ENCODE measurements around the gene TBC1D17.

- TF ChIP-seq CTCF (IDR thresholded peaks at IDR 0.05) (no peak), POLR2A (IDR thresholded peaks at IDR 0.05) (no peak), EP300 (IDR thresholded peaks at IDR 0.05) (no peak)
These were observed 36.7 kb upstream of the TBC1D17 start for GRCh38 chr19:49840736-49841249.
